LNCaP clone FGC (cell line): Measurements from ENCODE around the gene ST3GAL2.
"Not testable (repeated sequence)": the region's sequence is repeated elsewhere in the genome, so short reads cannot be mapped to it uniquely, and the experiment has no call there.

Source experiments
- DNase-seq: peaks from one replicate; pipeline ENCODE4 v3.0.0-alpha.2; 2011; ENCODE audit warnings: low read depth
- H3K4me3 ChIP-seq: 2 replicates; pipeline ENCODE4 v1.5.1; 2011; ENCODE audit warnings: mild to moderate bottlenecking, low read depth, low read length, control low read depth
- CTCF ChIP-seq: IDR thresholded peaks from 2 replicates; pipeline ENCODE4 v1.5.1; 2012; ENCODE audit warnings: mild to moderate bottlenecking; ENCODE audit not compliant: control insufficient read depth, insufficient read depth; ENCODE audit errors: extremely low read depth

Gene ST3GAL2

GRCh38 chr16:70410734-70411133, 28.2 kb downstream of the ST3GAL2 start:
- H3K4me3 ChIP-seq, result no peak overlapping the region
- no peak for TF ChIP-seq CTCF
- no peak for DNase-seq

- TF ChIP-seq CTCF, result no peak
- H3K4me3 ChIP-seq, result no peak overlapping the region
- no peak for DNase-seq
These were observed 31.1 kb downstream of the ST3GAL2 start for GRCh38 chr16:70407811-70408274.

GRCh38 chr16:70406104-70406503, 32.8 kb downstream of the ST3GAL2 start:
- H3K4me3 ChIP-seq, DNase-seq: not testable (repeated sequence)

- TF ChIP-seq CTCF, result no peak
- no peak overlapping the region for H3K4me3 ChIP-seq
- DNase-seq, result no peak
These were observed 35.8 kb downstream of the ST3GAL2 start for GRCh38 chr16:70402916-70403659.

GRCh38 chr16:70399951-70400350, 38.9 kb downstream of the ST3GAL2 start:
- TF ChIP-seq CTCF, result no peak
- DNase-seq, result no peak

GRCh38 chr16:70399381-70399780, 39.5 kb downstream of the ST3GAL2 start:
- DNase-seq, result no peak
- no peak overlapping the region for H3K4me3 ChIP-seq
- TF ChIP-seq CTCF, result no peak

More at GRCh38 chr16:70399951-70400350, 38.9 kb downstream of the ST3GAL2 start:
- H3K4me3 ChIP-seq, result no peak overlapping the region

- DNase-seq, result no peak
- no peak overlapping the region for H3K4me3 ChIP-seq
- TF ChIP-seq CTCF, result no peak
These were observed 40.6 kb downstream of the ST3GAL2 start for GRCh38 chr16:70398177-70398743.
